ENCODE data around the gene MACROD1. TPM values are rescaled to one million over a fixed set of nuclear protein-coding genes. Genes with fewer than 3 reads are reported as not detected.

MACROD1 gene
- total and polyA plus RNA-seq, 12 donors, result 5.5 to 62.9 (median 26.8) TPM

- intact Hi-C loops (cut with DNase I), result no loop called here
Measured at GRCh38 chr11:64069401-64070313, 96.3 kb downstream of the MACROD1 start.

GRCh38 chr11:64068705-64069400 is 97.1 kb downstream of the MACROD1 start:
- peak overlapping the region in 1 of 5 donors; percentile 52 for H3K27ac ChIP-seq
- no peaks in the 10 kb centered on the region for H3K36me3 ChIP-seq (replicated peaks in 1 of 2)
- no peaks in the 10 kb centered on the region for H3K9me3 ChIP-seq (replicated peaks in 1 of 3)
- H3K4me3 ChIP-seq, result no peak overlapping the region
- no peak for TF ChIP-seq POLR2A (IDR thresholded peaks at IDR 0.05)
- no peak for TF ChIP-seq CTCF (IDR thresholded peaks at IDR 0.05)
- intact Hi-C loops (cut with DNase I), result no loop called here
- H3K4me1 ChIP-seq (replicated peaks in 1 of 2), result no peaks in the 10 kb centered on the region
- DNase-seq, result no peak
- H3K27me3 ChIP-seq, result no peaks in the 10 kb centered on the region
- WGBS, 4 donors, result 84 to 93% (median 89%) methylated on average over 14 to 20 of the region's 20 CpGs

More at GRCh38 chr11:64069401-64070313, 96.3 kb downstream of the MACROD1 start:
- Histone ChIP-seq H3K4me3 (no peak overlapping the region), H3K27me3 (no peaks in the 10 kb centered on the region), H3K9me3 (replicated peaks in 1 of 3) (no peaks in the 10 kb centered on the region), H3K27ac (peak overlapping the region in 1 of 5 donors; percentile 52), H3K36me3 (replicated peaks in 1 of 2) (no peaks in the 10 kb centered on the region), H3K4me1 (replicated peaks in 1 of 2) (no peaks in the 10 kb centered on the region)
- WGBS, 4 donors, result 80 to 86% (median 82%) methylated on average over 22 to 23 of the region's 23 CpGs
- DNase-seq, result peak in 1 of 7 donors; percentile 81
- TF ChIP-seq CTCF (IDR thresholded peaks at IDR 0.05) (no peak), POLR2A (IDR thresholded peaks at IDR 0.05) (no peak)

- no peaks in the 10 kb centered on the region for H3K27me3 ChIP-seq
- no peaks in the 10 kb centered on the region for H3K36me3 ChIP-seq (replicated peaks in 1 of 2)
- DNase-seq, result no peak
- no peak overlapping the region for H3K4me3 ChIP-seq
- no peak for TF ChIP-seq CTCF (IDR thresholded peaks at IDR 0.05)
- TF ChIP-seq POLR2A (IDR thresholded peaks at IDR 0.05), result no peak
- intact Hi-C loops (cut with DNase I), result no loop called here
- no peaks in the 10 kb centered on the region for H3K9me3 ChIP-seq (replicated peaks in 1 of 3)
- H3K27ac ChIP-seq, result peak overlapping the region in 1 of 5 donors; percentile 32
- H3K4me1 ChIP-seq (replicated peaks in 1 of 2), result no peaks in the 10 kb centered on the region
- 68 to 79% (median 73%) methylated on average over 17 to 26 of the region's 26 CpGs for WGBS, 4 donors
Measured at GRCh38 chr11:64067230-64067993, 98.5 kb downstream of the MACROD1 start.

GRCh38 chr11:64065712-64066111 is 100.2 kb downstream of the MACROD1 start:
- H3K27ac ChIP-seq, result no peak overlapping the region
- intact Hi-C loops (cut with DNase I), result no loop called here
- H3K9me3 ChIP-seq (replicated peaks in 1 of 3), result no peaks in the 10 kb centered on the region
- no peak for DNase-seq
- peaks cover 0 to 9% of the 10 kb centered on the region in 2 donors for H3K4me1 ChIP-seq (replicated peaks in 1 of 2)
- H3K4me3 ChIP-seq, result no peak overlapping the region
- no peaks in the 10 kb centered on the region for H3K36me3 ChIP-seq (replicated peaks in 1 of 2)
- WGBS, 4 donors, result 93 to 97% (median 95%) methylated on average over 8 to 10 of the region's 10 CpGs
- TF ChIP-seq CTCF (IDR thresholded peaks at IDR 0.05) (no peak), POLR2A (IDR thresholded peaks at IDR 0.05) (no peak)
- H3K27me3 ChIP-seq, result no peaks in the 10 kb centered on the region

All from adrenal gland (tissue), 12 donors.